ENCODE data around the gene EI24.
A peak's percentile ranks its signal among the peaks of the same experiment; 100 is the strongest.

Gene EI24

DNA sequence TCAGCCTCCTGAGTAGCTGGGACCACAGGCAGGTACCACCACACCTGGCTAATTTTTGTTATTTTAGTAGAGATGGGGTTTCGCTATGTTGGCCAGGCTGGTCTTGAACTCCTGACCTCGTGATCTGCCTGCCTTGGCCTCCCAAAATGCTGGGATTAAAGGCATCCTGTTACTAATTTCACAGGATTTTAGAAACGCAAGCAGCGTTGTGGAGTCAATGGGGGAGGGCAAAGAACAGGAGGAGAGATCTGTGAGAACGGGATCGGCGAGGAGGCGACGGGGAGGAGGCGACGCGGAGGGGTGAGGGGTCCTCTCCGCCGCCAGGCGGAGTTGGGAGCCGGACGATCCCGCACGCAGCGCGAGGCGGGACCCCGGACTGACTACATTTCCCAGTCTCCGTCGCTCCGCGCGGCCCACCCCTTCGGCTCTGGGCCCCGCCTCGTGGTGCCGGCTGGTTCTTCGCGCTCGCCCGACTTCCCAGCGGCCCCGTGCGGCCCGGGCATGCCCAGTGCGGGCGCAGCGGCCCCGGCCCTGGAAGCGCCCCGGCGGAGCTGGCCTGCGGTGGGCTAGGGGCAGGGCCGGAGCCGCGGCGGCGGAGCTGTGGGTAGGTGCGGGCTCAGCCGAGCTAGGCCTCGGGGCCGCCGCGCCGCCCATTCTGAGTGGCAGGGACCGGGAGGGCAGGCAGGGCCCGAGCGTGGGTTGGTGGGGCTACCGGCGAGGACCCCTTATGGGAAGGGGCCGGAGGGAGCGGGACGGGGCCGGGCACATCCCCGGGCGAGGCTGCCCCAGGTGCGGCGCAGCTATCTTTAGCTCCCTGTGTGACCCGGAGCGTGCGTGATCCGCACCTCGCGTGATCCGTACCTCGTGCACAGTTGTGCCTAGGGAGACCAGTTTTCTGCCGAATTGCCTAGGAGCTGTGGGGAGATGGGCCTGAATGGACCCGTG lies at the start of gene EI24:
TSS of gene EI24 (plus strand) at position 508 of the 945 bp plus-strand sequence. CDS start 3,051 bp downstream, outside the sequence.
- Histone ChIP-seq H3K4me1 (ENCODE audit: control insufficient read depth, low read length) (peaks cover 28% of the 10 kb centered on the region), H3K9me2 (replicated peaks; ENCODE audit: control insufficient read depth, low read length) (no peaks in the 10 kb centered on the region), H3K27ac (ENCODE audit: low read depth, low read length) (peak within 1 kb of the TSS; percentile 60), H3K4me2 (ENCODE audit: low read length) (peak within 1 kb of the TSS; percentile 78), H3K79me2 (ENCODE audit: control insufficient read depth, low read length) (peaks cover 34% of the 10 kb centered on the region), H3F3A (ENCODE audit: control insufficient read depth, insufficient read depth) (peaks cover 4% of the 10 kb centered on the region; the same call in 1 of the 2 replicates), H3K27me3 (ENCODE audit: control insufficient read depth, low read length) (no peaks in the 10 kb centered on the region), H3K4me3 (ENCODE audit: low read length) (peak within 1 kb of the TSS; percentile 95), H4K20me1 (ENCODE audit: control insufficient read depth, insufficient read depth, low read depth, low read length) (no peaks in the 10 kb centered on the region), H3K36me3 (ENCODE audit: control insufficient read depth, low read length) (peaks cover 34% of the 10 kb centered on the region), H3K9me3 (ENCODE audit: control insufficient read depth, insufficient read depth, low read length) (no peaks in the 10 kb centered on the region)
- TF ChIP-seq EZH2phosphoT487 (IDR thresholded peaks at IDR 0.05; ENCODE audit: borderline replicate concordance, low read length) = no peak
- TF ChIP-seq, protein P1, sequence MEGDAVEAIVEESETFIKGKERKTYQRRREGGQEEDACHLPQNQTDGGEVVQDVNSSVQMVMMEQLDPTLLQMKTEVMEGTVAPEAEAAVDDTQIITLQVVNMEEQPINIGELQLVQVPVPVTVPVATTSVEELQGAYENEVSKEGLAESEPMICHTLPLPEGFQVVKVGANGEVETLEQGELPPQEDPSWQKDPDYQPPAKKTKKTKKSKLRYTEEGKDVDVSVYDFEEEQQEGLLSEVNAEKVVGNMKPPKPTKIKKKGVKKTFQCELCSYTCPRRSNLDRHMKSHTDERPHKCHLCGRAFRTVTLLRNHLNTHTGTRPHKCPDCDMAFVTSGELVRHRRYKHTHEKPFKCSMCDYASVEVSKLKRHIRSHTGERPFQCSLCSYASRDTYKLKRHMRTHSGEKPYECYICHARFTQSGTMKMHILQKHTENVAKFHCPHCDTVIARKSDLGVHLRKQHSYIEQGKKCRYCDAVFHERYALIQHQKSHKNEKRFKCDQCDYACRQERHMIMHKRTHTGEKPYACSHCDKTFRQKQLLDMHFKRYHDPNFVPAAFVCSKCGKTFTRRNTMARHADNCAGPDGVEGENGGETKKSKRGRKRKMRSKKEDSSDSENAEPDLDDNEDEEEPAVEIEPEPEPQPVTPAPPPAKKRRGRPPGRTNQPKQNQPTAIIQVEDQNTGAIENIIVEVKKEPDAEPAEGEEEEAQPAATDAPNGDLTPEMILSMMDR (IDR thresholded peaks at IDR 0.05; ENCODE audit: low read depth, low read length, poor library complexity, severe bottlenecking) = peak; percentile 59

DNA sequence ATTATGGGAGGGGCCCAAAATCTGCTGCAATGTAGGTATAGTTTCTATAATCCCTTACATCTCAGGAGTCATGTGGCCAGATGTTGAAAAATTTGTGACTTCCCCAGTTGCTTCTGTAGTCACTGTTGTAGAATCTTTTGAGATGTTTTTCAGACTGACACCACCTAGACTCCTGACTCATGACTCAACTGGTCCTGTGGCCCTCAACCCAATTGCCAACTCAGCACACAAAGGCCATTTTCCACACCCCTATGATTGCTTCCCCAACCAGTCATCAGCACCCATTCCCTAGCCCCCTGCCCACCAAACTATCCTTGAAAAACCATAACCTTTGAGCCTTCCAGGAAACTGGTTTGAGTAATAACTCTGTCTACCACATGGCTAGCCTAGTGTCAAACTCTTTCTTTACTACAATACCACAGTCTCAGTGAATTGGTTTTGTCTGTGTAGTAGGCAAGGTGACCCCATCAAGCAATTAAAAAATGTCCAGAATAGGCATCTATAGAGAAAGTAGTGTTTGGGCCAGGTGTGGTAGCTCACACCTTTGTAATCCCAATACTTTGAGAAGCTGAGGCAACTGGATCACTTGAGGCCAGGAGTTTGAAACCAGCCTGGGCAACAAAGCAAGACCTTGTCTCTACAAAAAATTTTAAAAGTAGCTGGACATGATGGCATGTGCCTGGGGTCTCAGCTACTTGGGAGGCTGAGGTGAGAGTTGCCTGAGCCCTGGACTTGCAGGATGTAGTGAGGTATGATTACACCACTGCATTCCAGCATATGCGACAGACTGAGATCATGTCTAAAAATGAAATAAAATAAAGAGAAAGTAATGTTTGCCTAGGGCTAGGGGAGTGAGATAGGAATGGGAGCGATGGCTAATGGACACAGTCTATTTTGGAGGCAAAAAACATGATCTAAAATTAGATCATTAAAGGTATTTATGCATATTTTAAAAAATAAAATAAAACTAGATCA lies 49.1 kb upstream of the EI24 start:
- TF ChIP-seq EZH2phosphoT487 (IDR thresholded peaks at IDR 0.05; ENCODE audit: borderline replicate concordance, low read length) = no peak
- TF ChIP-seq, protein P1 (IDR thresholded peaks at IDR 0.05; ENCODE audit: low read depth, low read length, poor library complexity, severe bottlenecking) = no peak
- H3K79me2 ChIP-seq (ENCODE audit: control insufficient read depth, low read length) = no peaks in the 10 kb centered on the region
- no peaks in the 10 kb centered on the region for H3K36me3 ChIP-seq (ENCODE audit: control insufficient read depth, low read length)
- H3F3A ChIP-seq (ENCODE audit: control insufficient read depth, insufficient read depth) = no peaks in the 10 kb centered on the region
- H3K27ac ChIP-seq (ENCODE audit: low read depth, low read length) = no peak overlapping the region
- no peaks in the 10 kb centered on the region for H3K27me3 ChIP-seq (ENCODE audit: control insufficient read depth, low read length)
- no peak overlapping the region for H3K4me3 ChIP-seq (ENCODE audit: low read length)
- H4K20me1 ChIP-seq (ENCODE audit: control insufficient read depth, insufficient read depth, low read depth, low read length) = no peaks in the 10 kb centered on the region
- H3K9me2 ChIP-seq (replicated peaks; ENCODE audit: control insufficient read depth, low read length) = no peaks in the 10 kb centered on the region
- peaks cover 13% of the 10 kb centered on the region; the same call in 1 of the 2 replicates for H3K9me3 ChIP-seq (ENCODE audit: control insufficient read depth, insufficient read depth, low read length)
- H3K4me1 ChIP-seq (ENCODE audit: control insufficient read depth, low read length) = peaks cover 20% of the 10 kb centered on the region
- H3K4me2 ChIP-seq (ENCODE audit: low read length) = no peak overlapping the region

DNA sequence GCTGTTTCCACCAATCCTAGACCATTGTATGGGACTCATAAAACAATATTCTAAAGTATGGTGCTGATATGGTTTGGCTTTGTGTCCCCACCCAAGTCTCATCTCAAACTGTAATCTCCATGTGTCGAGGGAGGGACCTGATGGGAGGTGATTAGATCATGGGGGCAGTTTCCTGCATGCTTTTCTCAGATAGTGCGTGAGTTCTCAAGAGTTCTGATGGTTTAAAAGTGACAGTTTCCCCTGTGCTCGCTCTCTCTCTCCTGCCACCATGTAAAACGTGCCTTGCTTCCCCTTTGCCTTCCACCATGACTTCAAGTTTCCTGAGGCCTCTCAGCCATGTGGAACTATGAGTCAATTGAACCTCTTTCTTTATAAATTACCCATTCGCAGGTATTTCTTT lies 44.0 kb upstream of the EI24 start:
- no peak for TF ChIP-seq EZH2phosphoT487 (IDR thresholded peaks at IDR 0.05; ENCODE audit: borderline replicate concordance, low read length)
- TF ChIP-seq, protein P1 (IDR thresholded peaks at IDR 0.05; ENCODE audit: low read depth, low read length, poor library complexity, severe bottlenecking) = no peak
- H3K36me3 ChIP-seq (ENCODE audit: control insufficient read depth, low read length) = no peaks in the 10 kb centered on the region

More for the DNA sequence above, 44.0 kb upstream of the EI24 start:
- Histone ChIP-seq H3K9me3 (ENCODE audit: control insufficient read depth, insufficient read depth, low read length) (peaks cover 2% of the 10 kb centered on the region; the same call in 1 of the 2 replicates), H3K27me3 (ENCODE audit: control insufficient read depth, low read length) (no peaks in the 10 kb centered on the region), H3K4me1 (ENCODE audit: control insufficient read depth, low read length) (no peaks in the 10 kb centered on the region), H3K79me2 (ENCODE audit: control insufficient read depth, low read length) (no peaks in the 10 kb centered on the region), H4K20me1 (ENCODE audit: control insufficient read depth, insufficient read depth, low read depth, low read length) (no peaks in the 10 kb centered on the region), H3K27ac (ENCODE audit: low read depth, low read length) (no peak overlapping the region), H3K4me3 (ENCODE audit: low read length) (no peak overlapping the region), H3K4me2 (ENCODE audit: low read length) (no peak overlapping the region), H3K9me2 (replicated peaks; ENCODE audit: control insufficient read depth, low read length) (no peaks in the 10 kb centered on the region), H3F3A (ENCODE audit: control insufficient read depth, insufficient read depth) (no peaks in the 10 kb centered on the region)

Data from DOHH2 (cell line).